Hepatocyte (in vitro differentiated cells): ENCODE measurements around the gene RNU6-9. TPM values are rescaled to one million over a fixed set of nuclear protein-coding genes. Genes with fewer than 3 reads are reported as not detected.

Experiments
- DNase-seq: peaks from one replicate; pipeline ENCODE4 v3.0.0-alpha.2; 2016; ENCODE audit warnings: low spot score
- H2AFZ ChIP-seq: fragments of 200-600 bp; sonication (generic); 2 replicates; pipeline ENCODE4 v1.6.0; 2016; ENCODE audit warnings: antibody characterized with exemption, mild to moderate bottlenecking
- H3K27ac ChIP-seq: fragments of 200-600 bp; sonication (generic); 2 replicates; pipeline ENCODE4 v1.5.1; 2016; ENCODE audit warnings: mild to moderate bottlenecking
- H3K27me3 ChIP-seq: fragments of 200-600 bp; sonication (generic); 2 replicates; pipeline ENCODE4 v1.6.1; 2016
- H3K36me3 ChIP-seq: fragments of 200-600 bp; sonication (generic); replicated peaks from 2 replicates; pipeline ENCODE4 v1.5.1; 2016; ENCODE audit warnings: low read depth; ENCODE audit not compliant: insufficient read depth
- H3K4me1 ChIP-seq: fragments of 200-600 bp; sonication (generic); 2 replicates; pipeline ENCODE4 v1.5.1; 2016; ENCODE audit warnings: mild to moderate bottlenecking, moderate library complexity; ENCODE audit not compliant: insufficient read depth
- H3K4me2 ChIP-seq: fragments of 200-600 bp; sonication (generic); 2 replicates; pipeline ENCODE4 v1.6.0; 2016
- H3K4me3 ChIP-seq: fragments of 200-600 bp; sonication (generic); 2 replicates; pipeline ENCODE4 v1.5.1; 2016; ENCODE audit warnings: mild to moderate bottlenecking
- H3K79me2 ChIP-seq: fragments of 200-600 bp; sonication (generic); 2 replicates; pipeline ENCODE4 v1.6.0; 2017; ENCODE audit warnings: mild to moderate bottlenecking
- H3K9me2 ChIP-seq: fragments of 200-600 bp; sonication (generic); replicated peaks from 2 replicates; pipeline ENCODE4 v1.6.0; 2017; ENCODE audit warnings: mild to moderate bottlenecking; ENCODE audit not compliant: insufficient read depth
- H3K9me3 ChIP-seq: fragments of 200-600 bp; sonication (generic); 2 replicates; pipeline ENCODE4 v1.5.1; 2016; ENCODE audit warnings: low read depth, mild to moderate bottlenecking
- H4K20me1 ChIP-seq: fragments of 200-600 bp; sonication (generic); 2 replicates; pipeline ENCODE4 v1.6.0; 2016; ENCODE audit warnings: mild to moderate bottlenecking; ENCODE audit not compliant: insufficient read depth, poor library complexity, severe bottlenecking
- EZH2 ChIP-seq: fragments of 200-600 bp; sonication (generic); IDR thresholded peaks from 2 replicates; pipeline ENCODE4 v1.6.1; 2016; ENCODE audit warnings: antibody characterized with exemption, mild to moderate bottlenecking, borderline replicate concordance
- EZH2phosphoT487 ChIP-seq: fragments of 200-600 bp; sonication (generic); IDR thresholded peaks from one replicate; pipeline ENCODE4 v1.6.1; 2018; ENCODE audit warnings: antibody characterized with exemption, mild to moderate bottlenecking, low read depth, moderate library complexity; ENCODE audit not compliant: unreplicated experiment, severe bottlenecking
- WGBS: methylation state at CpG from one replicate; pipeline ENCODE4 v1.1.6; 2016; ENCODE audit warnings: low lambda C conversion rate; ENCODE audit errors: missing lambda C conversion rate; 5-methylcytosine and 5-hydroxymethylcytosine counted together
- polyA plus RNA-seq: library from polyadenylated mRNA; unstranded; fragments of >200 nt; fragmentation: Nextera tagmentation; extraction: Ambion mirVana; gene quantifications from 2 replicates; pipeline ENCODE4 v1.2.1, GENCODE V29; 2016
- total RNA-seq: library from RNA; depleted of rRNA; stranded (reverse); fragments of >200 nt; gene quantifications from 2 replicates; pipeline ENCODE4 v1.2.3, GENCODE V29; 2014
- TF ChIP-seq, protein P1 (sequence below): fragments of 200-600 bp; sonication (generic); IDR thresholded peaks from 2 replicates; pipeline ENCODE4 v1.5.1; 2016; ENCODE audit warnings: antibody characterized with exemption, mild to moderate bottlenecking; ENCODE audit not compliant: poor library complexity

RNU6-9 gene
- total and polyA plus RNA-seq, 2 experiments from 2014 or later = not detected

DNA sequence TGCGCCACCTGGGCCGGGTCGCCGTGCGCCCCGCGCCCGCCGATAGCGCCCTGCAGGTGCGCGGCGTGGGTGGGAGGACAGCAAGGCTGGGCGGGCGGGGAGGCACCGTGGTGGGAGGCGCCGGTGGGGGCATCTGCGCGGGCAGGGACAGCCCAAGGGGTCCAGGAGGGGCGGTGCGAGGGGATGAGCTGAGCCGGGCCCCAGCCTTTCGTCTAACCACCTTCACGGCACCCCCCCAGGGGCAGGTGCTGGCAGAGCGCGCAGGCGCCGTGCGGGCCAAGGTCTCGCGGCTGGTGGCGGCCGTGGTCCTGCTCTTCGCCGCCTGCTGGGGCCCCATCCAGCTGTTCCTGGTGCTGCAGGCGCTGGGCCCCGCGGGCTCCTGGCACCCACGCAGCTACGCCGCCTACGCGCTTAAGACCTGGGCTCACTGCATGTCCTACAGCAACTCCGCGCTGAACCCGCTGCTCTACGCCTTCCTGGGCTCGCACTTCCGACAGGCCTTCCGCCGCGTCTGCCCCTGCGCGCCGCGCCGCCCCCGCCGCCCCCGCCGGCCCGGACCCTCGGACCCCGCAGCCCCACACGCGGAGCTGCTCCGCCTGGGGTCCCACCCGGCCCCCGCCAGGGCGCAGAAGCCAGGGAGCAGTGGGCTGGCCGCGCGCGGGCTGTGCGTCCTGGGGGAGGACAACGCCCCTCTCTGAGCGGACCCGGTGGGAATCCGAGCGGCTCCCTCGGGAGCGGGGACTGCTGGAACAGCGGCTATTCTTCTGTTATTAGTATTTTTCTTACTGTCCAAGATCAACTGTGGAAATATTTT is 27.0 kb downstream of the RNU6-9 start:
- 4% methylated on average over 62 of the region's 84 CpGs for WGBS
- Histone ChIP-seq H3K4me2 (peak overlapping the region; percentile 94), H3K4me3 (peak overlapping the region; percentile 4)

DNA sequence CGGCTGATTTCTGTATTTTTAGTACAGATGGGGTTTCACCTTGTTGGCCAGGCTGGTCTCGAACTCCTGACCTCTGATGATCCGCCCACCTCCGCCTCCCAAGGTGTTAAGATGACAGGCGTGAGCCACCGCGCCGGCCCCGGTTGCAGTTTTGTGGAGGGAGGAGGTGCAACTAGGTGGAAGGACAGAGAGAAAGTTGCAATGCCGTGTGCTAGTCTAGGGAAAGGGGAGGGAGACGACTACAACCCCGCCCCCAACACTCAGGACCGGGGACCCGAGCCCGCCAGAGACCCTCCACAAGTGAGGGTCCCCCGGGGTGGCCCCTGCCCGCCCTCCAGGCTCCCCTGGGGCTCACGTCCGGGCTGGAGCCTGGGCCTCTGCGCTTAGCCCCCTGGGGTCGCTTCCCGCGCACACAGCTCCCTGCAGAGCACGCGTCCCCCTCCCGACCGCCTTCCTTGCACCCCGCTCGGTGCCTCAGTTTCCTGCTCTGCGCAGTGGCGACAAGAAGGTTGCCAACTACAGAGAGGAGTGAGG is 31.3 kb downstream of the RNU6-9 start:
- peaks cover 9% of the 10 kb centered on the region for H3K27me3 ChIP-seq
- WGBS = 12% methylated on average over 15 of the region's 31 CpGs
- peak overlapping the region; percentile 96 for H3K27ac ChIP-seq
- peak overlapping the region; percentile 70 for H3K4me3 ChIP-seq
- peaks cover 51% of the 10 kb centered on the region for H3K79me2 ChIP-seq
- DNase-seq = no peak
- H2AFZ ChIP-seq = peak overlapping the region; percentile 64
- TF ChIP-seq EZH2phosphoT487 = no peak
- TF ChIP-seq, protein P1, sequence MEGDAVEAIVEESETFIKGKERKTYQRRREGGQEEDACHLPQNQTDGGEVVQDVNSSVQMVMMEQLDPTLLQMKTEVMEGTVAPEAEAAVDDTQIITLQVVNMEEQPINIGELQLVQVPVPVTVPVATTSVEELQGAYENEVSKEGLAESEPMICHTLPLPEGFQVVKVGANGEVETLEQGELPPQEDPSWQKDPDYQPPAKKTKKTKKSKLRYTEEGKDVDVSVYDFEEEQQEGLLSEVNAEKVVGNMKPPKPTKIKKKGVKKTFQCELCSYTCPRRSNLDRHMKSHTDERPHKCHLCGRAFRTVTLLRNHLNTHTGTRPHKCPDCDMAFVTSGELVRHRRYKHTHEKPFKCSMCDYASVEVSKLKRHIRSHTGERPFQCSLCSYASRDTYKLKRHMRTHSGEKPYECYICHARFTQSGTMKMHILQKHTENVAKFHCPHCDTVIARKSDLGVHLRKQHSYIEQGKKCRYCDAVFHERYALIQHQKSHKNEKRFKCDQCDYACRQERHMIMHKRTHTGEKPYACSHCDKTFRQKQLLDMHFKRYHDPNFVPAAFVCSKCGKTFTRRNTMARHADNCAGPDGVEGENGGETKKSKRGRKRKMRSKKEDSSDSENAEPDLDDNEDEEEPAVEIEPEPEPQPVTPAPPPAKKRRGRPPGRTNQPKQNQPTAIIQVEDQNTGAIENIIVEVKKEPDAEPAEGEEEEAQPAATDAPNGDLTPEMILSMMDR = no peak
- no peak for TF ChIP-seq EZH2
- no peaks in the 10 kb centered on the region for H3K9me2 ChIP-seq
- peaks cover 13% of the 10 kb centered on the region for H3K4me1 ChIP-seq
- no peaks in the 10 kb centered on the region for H3K9me3 ChIP-seq
- H3K36me3 ChIP-seq = no peaks in the 10 kb centered on the region
- peak overlapping the region; percentile 89 for H3K4me2 ChIP-seq
- peaks cover 19% of the 10 kb centered on the region for H4K20me1 ChIP-seq

More for the DNA sequence above, 27.0 kb downstream of the RNU6-9 start:
- TF ChIP-seq EZH2 (no peak), EZH2phosphoT487 (no peak)
- TF ChIP-seq, protein P1 = no peak
- Histone ChIP-seq H3K27ac (no peak overlapping the region), H3K79me2 (peaks cover 16% of the 10 kb centered on the region), H3K27me3 (peaks cover 34% of the 10 kb centered on the region), H3K36me3 (no peaks in the 10 kb centered on the region), H3K4me1 (peaks cover 32% of the 10 kb centered on the region), H4K20me1 (no peaks in the 10 kb centered on the region), H3K9me2 (no peaks in the 10 kb centered on the region), H3K9me3 (no peaks in the 10 kb centered on the region), H2AFZ (no peak overlapping the region)
- peak; percentile 77 for DNase-seq

DNA sequence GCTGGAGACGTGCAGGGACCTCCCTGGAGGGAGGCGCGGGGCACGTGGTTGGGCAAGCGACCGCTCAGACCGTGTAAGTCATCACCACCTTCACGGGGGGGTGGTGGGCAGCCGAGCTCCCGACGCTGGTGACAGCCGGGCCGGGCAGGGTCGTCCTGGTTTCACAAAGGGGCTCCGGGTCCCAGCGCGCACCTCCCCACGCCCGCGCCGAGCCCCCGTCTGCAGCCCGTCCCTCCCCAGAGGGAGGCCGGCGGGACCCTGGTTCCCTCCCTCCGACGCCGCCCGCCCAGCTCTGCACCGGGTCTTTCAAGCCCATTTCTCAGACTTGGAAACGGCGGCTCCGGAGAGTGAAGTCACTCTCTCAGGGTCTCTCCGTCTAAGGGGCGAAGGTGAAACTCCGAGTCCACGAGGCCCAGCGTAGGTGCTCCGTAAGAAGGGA is 31.8 kb downstream of the RNU6-9 start:
- H4K20me1 ChIP-seq = peaks cover 23% of the 10 kb centered on the region
- no peak for TF ChIP-seq EZH2phosphoT487
- no peak for TF ChIP-seq EZH2
- TF ChIP-seq, protein P1 = no peak
- peaks cover 56% of the 10 kb centered on the region for H3K79me2 ChIP-seq
- no peaks in the 10 kb centered on the region for H3K9me3 ChIP-seq
- DNase-seq = no peak
- peak overlapping the region; percentile 64 for H2AFZ ChIP-seq
- 0% methylated on average over 13 of the region's 39 CpGs for WGBS
- H3K27ac ChIP-seq = peak overlapping the region; percentile 96
- peak overlapping the region; percentile 70 for H3K4me3 ChIP-seq
- H3K4me2 ChIP-seq = peak overlapping the region; percentile 89
- peaks cover 13% of the 10 kb centered on the region for H3K4me1 ChIP-seq
- H3K36me3 ChIP-seq = no peaks in the 10 kb centered on the region
- peaks cover 5% of the 10 kb centered on the region for H3K27me3 ChIP-seq
- no peaks in the 10 kb centered on the region for H3K9me2 ChIP-seq
